GM23338 (cell line): ENCODE data around the gene OVAAL. TPM values are rescaled to one million over a fixed set of nuclear protein-coding genes. Genes with fewer than 3 reads are reported as not detected.

Source experiments
- ATAC-seq: fragments of 200-7000 bp; cut with Tn5 transposase; 3 replicates; pipeline ENCODE4 v1.9.1; 2020
- DNase-seq: peaks from one replicate; pipeline ENCODE4 v3.0.0-alpha.2; 2015; ENCODE audit warnings: low spot score
- H2AFZ ChIP-seq: fragments of 200-600 bp; sonication (generic); 2 replicates; pipeline ENCODE4 v1.8.0; 2016; ENCODE audit warnings: antibody characterized with exemption, mild to moderate bottlenecking, moderate library complexity
- H3F3A ChIP-seq: fragments of 200-600 bp; sonication (generic); replicated peaks from 2 replicates; pipeline ENCODE4 v1.8.0; 2017; ENCODE audit warnings: antibody characterized with exemption, mixed run types, low read depth
- H3K27ac ChIP-seq: fragments of 200-600 bp; sonication (generic); 2 replicates; pipeline ENCODE4 v1.6.1; 2016; ENCODE audit warnings: low read depth
- H3K27me3 ChIP-seq: fragments of 200-600 bp; sonication (generic); 2 replicates; pipeline ENCODE4 v1.8.0; 2016; ENCODE audit warnings: mild to moderate bottlenecking, mixed run types, moderate library complexity; ENCODE audit not compliant: insufficient read depth
- H3K36me3 ChIP-seq: fragments of 200-600 bp; sonication (generic); 2 replicates; pipeline ENCODE4 v1.8.0; 2016; ENCODE audit warnings: mild to moderate bottlenecking; ENCODE audit not compliant: insufficient read depth
- H3K4me1 ChIP-seq: fragments of 200-600 bp; sonication (generic); 2 replicates; pipeline ENCODE4 v1.8.0; 2016; ENCODE audit warnings: mild to moderate bottlenecking, moderate library complexity; ENCODE audit not compliant: insufficient read depth
- H3K4me2 ChIP-seq: fragments of 200-600 bp; sonication (generic); 2 replicates; pipeline ENCODE4 v1.7.1; 2017; ENCODE audit warnings: mixed run types
- H3K4me3 ChIP-seq: fragments of 200-600 bp; sonication (generic); 2 replicates; pipeline ENCODE4 v1.6.1; 2016; ENCODE audit warnings: mixed run types
- H3K79me2 ChIP-seq: fragments of 200-600 bp; sonication (generic); replicated peaks from 2 replicates; pipeline ENCODE4 v1.8.0; 2017; ENCODE audit warnings: mild to moderate bottlenecking; ENCODE audit not compliant: insufficient read depth
- H3K9me2 ChIP-seq: fragments of 200-600 bp; sonication (generic); 2 replicates; pipeline ENCODE4 v1.8.0; 2017; ENCODE audit not compliant: insufficient read depth
- H4K20me1 ChIP-seq: fragments of 200-600 bp; sonication (generic); replicated peaks from 2 replicates; pipeline ENCODE4 v1.8.0; 2017; ENCODE audit warnings: mild to moderate bottlenecking; ENCODE audit not compliant: insufficient read depth
- H3K27ac Mint-ChIP-seq: 2 replicates; pipeline ENCODE4 v1.8.0; 2020; ENCODE audit warnings: inconsistent platforms, mild to moderate bottlenecking, moderate library complexity, mixed read lengths
- H3K27me3 Mint-ChIP-seq: 3 replicates; pipeline ENCODE4 v1.8.0; 2022; ENCODE audit warnings: low read depth, mild to moderate bottlenecking, moderate library complexity, mixed read lengths, inconsistent platforms; ENCODE audit not compliant: insufficient read depth, poor library complexity
- H3K36me3 Mint-ChIP-seq: 3 replicates; pipeline ENCODE4 v1.8.0; 2021; ENCODE audit warnings: low read depth, mild to moderate bottlenecking, inconsistent platforms, moderate library complexity, mixed read lengths
- H3K4me1 Mint-ChIP-seq: 3 replicates; pipeline ENCODE4 v1.8.0; 2020; ENCODE audit warnings: mild to moderate bottlenecking, inconsistent platforms, mixed read lengths
- H3K4me3 Mint-ChIP-seq: 3 replicates; pipeline ENCODE4 v1.8.0; 2021; ENCODE audit warnings: moderate library complexity, mild to moderate bottlenecking, inconsistent platforms, mixed read lengths
- H3K9me3 Mint-ChIP-seq: 3 replicates; pipeline ENCODE4 v1.8.0; 2020; ENCODE audit warnings: moderate library complexity, mild to moderate bottlenecking, inconsistent platforms, mixed read lengths
- EZH2phosphoT487 ChIP-seq: fragments of 200-600 bp; sonication (generic); IDR thresholded peaks from one replicate; pipeline ENCODE4 v1.8.1; 2018; ENCODE audit warnings: antibody characterized with exemption; ENCODE audit not compliant: unreplicated experiment
- JUNB ChIP-seq: IDR thresholded peaks from one replicate; pipeline ENCODE4 v1.6.1; 2016; ENCODE audit warnings: antibody characterized with exemption; ENCODE audit not compliant: unreplicated experiment
- NANOG ChIP-seq: IDR thresholded peaks from 2 replicates; pipeline ENCODE4 v1.6.1; 2016; ENCODE audit warnings: antibody characterized with exemption, borderline replicate concordance
- REST ChIP-seq: IDR thresholded peaks from one replicate; pipeline ENCODE4 v1.6.1; 2018; ENCODE audit warnings: antibody characterized with exemption; ENCODE audit not compliant: unreplicated experiment
- ZNF114 ChIP-seq: fragments of 250-450 bp; sonication (Bioruptor Pico); IDR thresholded peaks from 2 replicates; pipeline ENCODE4 v1.5.0; 2020; ENCODE audit warnings: mild to moderate bottlenecking, moderate library complexity
- ZNF331 ChIP-seq: fragments of 250-450 bp; sonication (Bioruptor Pico); IDR thresholded peaks from 2 replicates; pipeline ENCODE4 v1.5.0; 2020; ENCODE audit warnings: low read depth, mild to moderate bottlenecking, moderate library complexity
- polyA plus RNA-seq: library from polyadenylated mRNA; unstranded; fragments of >200 nt; fragmentation: Nextera tagmentation; extraction: Ambion mirVana; gene quantifications from 2 replicates; pipeline ENCODE4 v1.2.1, GENCODE V29; 2016
- total RNA-seq: library from RNA; depleted of rRNA; stranded (reverse); fragments of >200 nt; shearing (Covaris generic); gene quantifications from 2 replicates; pipeline ENCODE4 v1.2.3, GENCODE V29; 2014
- TF ChIP-seq, protein P1 (sequence below), 2 experiments: fragments of 200-600 bp in 1 of 2; sonication (generic) in 1 of 2; conservative IDR thresholded peaks; 2 replicates each; pipeline versions ENCODE4 v1.5.1 to v1.6.1; 2016 to 2017; ENCODE audit warnings: antibody characterized with exemption in 2 of 2, low read depth in 2 of 2, mild to moderate bottlenecking in 2 of 2, moderate library complexity in 1 of 2
- TF ChIP-seq, protein P2 (sequence below): IDR thresholded peaks from 2 replicates; pipeline ENCODE4 v1.6.1; 2016; ENCODE audit warnings: antibody characterized with exemption

OVAAL gene
- total and polyA plus RNA-seq, 2 experiments from 2014 or later = not detected

DNA sequence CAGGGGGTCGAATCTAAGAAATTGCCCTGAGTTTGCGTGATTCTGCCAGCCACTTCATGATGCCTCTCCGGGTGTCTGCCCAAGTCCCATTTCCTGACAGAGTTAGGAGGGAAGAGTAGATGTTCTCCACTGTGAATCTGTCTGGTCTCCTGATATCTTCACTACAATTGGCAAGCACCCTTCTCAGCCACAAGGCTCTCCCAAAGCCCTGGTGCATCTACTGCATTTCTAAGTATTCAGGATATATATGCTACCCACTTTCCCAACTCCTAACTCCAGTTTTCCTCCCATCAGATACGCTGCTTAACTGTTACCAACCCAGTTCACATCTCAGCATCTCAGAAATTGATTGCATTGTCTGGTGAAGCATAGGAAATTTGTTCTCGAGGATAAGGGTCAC, 25.9 kb upstream of the OVAAL start (continued):
- TF ChIP-seq REST = no peak
- TF ChIP-seq, protein P1, sequence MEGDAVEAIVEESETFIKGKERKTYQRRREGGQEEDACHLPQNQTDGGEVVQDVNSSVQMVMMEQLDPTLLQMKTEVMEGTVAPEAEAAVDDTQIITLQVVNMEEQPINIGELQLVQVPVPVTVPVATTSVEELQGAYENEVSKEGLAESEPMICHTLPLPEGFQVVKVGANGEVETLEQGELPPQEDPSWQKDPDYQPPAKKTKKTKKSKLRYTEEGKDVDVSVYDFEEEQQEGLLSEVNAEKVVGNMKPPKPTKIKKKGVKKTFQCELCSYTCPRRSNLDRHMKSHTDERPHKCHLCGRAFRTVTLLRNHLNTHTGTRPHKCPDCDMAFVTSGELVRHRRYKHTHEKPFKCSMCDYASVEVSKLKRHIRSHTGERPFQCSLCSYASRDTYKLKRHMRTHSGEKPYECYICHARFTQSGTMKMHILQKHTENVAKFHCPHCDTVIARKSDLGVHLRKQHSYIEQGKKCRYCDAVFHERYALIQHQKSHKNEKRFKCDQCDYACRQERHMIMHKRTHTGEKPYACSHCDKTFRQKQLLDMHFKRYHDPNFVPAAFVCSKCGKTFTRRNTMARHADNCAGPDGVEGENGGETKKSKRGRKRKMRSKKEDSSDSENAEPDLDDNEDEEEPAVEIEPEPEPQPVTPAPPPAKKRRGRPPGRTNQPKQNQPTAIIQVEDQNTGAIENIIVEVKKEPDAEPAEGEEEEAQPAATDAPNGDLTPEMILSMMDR (conservative IDR thresholded peaks at IDR 0.05; ENCODE audit: low read depth in 2 of 2) = no peak
- TF ChIP-seq, protein P2, sequence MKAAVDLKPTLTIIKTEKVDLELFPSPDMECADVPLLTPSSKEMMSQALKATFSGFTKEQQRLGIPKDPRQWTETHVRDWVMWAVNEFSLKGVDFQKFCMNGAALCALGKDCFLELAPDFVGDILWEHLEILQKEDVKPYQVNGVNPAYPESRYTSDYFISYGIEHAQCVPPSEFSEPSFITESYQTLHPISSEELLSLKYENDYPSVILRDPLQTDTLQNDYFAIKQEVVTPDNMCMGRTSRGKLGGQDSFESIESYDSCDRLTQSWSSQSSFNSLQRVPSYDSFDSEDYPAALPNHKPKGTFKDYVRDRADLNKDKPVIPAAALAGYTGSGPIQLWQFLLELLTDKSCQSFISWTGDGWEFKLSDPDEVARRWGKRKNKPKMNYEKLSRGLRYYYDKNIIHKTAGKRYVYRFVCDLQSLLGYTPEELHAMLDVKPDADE = no peak
- no peak for TF ChIP-seq JUNB
- TF ChIP-seq NANOG = no peak
- no peak for TF ChIP-seq ZNF331
- TF ChIP-seq EZH2phosphoT487 = no peak
- no peak for TF ChIP-seq ZNF114 (CRISPR knock-in tag)

DNA sequence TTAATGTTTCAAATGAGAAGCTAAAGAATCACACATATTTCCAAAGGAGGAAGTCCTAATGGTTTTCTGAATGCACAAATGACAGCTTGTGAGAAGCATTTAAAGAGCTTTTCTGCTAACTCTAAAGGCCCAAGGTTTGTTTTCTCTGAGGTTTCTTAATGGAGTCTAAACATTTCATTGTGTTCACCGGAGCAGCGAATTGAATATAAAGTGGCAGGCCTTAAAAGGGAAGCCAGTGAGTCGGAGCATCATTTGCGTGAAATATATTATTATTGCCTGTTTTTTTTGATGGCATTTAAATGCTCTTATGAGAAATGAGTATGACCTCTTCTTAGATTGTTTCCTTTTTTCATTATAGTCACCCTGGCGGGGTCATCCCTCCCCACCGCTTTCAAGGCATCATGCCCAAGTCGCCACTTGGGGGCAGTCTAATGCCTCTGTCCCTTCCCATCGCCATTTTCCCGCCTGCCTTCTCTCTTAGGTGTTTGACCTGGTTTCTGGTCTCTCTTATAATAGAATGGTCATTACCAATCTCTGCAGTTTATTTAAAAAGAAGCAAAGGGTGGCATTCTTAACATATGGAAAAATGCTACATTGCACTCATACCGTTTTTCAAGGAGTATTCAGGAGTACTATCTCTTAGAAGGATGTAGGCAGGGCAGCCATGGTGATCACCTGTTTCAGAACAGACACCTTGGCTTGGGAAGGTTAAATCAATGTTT, 25.3 kb upstream of the OVAAL start:
- Histone ChIP-seq H3F3A (no peaks in the 10 kb centered on the region), H3K4me2 (no peak overlapping the region), H4K20me1 (no peaks in the 10 kb centered on the region), H3K9me2 (no peaks in the 10 kb centered on the region), H2AFZ (peak overlapping the region; percentile 39), H3K79me2 (no peaks in the 10 kb centered on the region), H3K36me3 (no peaks in the 10 kb centered on the region), H3K4me1 (0 out of 2 replicates have a peak, but pooled peaks cover 5% of the 10 kb centered on the region), H3K27ac (no peak overlapping the region), H3K4me3 (no peak overlapping the region), H3K27me3 (no peaks in the 10 kb centered on the region)
- H3K27me3 Mint-ChIP-seq = peaks cover 3% of the 10 kb centered on the region
- H3K27ac Mint-ChIP-seq = no peak overlapping the region; the same call in 1 of the 2 replicates
- no peaks in the 10 kb centered on the region for H3K9me3 Mint-ChIP-seq
- ATAC-seq = peak; percentile 90
- TF ChIP-seq, protein P1 (conservative IDR thresholded peaks at IDR 0.05; ENCODE audit: low read depth in 2 of 2) = peak; percentile 95 to 98
- no peak for TF ChIP-seq ZNF331
- no peak overlapping the region for H3K4me3 Mint-ChIP-seq
- peaks cover 8% of the 10 kb centered on the region; the same call in 2 of the 3 replicates for H3K4me1 Mint-ChIP-seq
- DNase-seq = peak; percentile 92
- H3K36me3 Mint-ChIP-seq = no peaks in the 10 kb centered on the region
